Measurements from ENCODE around the gene CCKAR.

DNA sequence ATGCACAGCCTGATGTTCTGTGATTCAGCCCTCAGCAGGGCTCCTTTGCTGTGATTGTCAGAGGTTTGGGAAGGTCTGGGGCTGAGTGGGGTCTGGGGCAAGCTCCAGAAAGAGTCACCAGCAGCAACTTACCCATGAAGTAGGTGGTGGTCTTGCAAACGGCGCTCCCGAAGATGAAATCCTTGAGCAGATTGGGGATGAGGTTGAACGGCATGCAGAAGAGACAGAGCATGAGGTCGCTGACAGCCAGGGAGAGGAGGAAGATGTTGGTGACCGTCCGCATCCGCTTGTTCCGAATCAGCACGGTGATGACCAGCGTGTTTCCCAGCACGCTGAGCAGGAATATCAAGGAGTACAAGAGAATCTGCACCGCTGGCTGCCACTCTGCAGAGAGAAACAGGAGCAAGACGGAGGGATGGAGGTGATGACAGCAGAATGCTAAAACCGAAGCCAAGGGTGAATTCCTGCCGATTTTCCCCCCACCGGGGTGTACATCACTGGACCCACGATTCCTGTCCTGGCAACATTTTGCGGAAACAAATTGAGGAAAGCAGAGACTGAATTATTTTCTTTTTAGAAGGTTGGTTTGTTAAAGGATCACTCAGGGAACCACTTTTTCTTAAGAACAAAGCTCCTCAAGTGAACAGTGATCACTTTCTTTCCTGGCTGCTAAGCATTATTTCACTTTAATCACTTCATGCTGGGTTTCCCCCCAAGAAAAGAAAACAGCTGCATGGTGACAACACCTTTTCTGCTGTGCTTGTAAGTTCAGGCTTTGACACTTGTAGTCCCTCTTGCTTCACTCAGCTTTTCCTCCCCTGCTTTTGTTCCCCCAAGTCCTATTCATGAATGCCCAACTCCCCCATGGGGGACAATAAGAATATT, 941 bp downstream of the CCKAR start:
- TF ChIP-seq, protein P1, sequence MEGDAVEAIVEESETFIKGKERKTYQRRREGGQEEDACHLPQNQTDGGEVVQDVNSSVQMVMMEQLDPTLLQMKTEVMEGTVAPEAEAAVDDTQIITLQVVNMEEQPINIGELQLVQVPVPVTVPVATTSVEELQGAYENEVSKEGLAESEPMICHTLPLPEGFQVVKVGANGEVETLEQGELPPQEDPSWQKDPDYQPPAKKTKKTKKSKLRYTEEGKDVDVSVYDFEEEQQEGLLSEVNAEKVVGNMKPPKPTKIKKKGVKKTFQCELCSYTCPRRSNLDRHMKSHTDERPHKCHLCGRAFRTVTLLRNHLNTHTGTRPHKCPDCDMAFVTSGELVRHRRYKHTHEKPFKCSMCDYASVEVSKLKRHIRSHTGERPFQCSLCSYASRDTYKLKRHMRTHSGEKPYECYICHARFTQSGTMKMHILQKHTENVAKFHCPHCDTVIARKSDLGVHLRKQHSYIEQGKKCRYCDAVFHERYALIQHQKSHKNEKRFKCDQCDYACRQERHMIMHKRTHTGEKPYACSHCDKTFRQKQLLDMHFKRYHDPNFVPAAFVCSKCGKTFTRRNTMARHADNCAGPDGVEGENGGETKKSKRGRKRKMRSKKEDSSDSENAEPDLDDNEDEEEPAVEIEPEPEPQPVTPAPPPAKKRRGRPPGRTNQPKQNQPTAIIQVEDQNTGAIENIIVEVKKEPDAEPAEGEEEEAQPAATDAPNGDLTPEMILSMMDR (IDR thresholded peaks at IDR 0.05): no peak
- no peak for TF ChIP-seq POLR2A (IDR thresholded peaks at IDR 0.05; ENCODE audit: low read depth)

Measured in esophagus muscularis mucosa (tissue), 3 donors.